NCI-H510A treated with DMSO at 0.1 percent for 48 hours (cell line): ENCODE data around the gene NUP214.

Experiments
- DNase-seq: peaks from one replicate; lab custom pipeline; 2025; lab: John Stamatoyannopoulos, UW

Gene NUP214

DNA sequence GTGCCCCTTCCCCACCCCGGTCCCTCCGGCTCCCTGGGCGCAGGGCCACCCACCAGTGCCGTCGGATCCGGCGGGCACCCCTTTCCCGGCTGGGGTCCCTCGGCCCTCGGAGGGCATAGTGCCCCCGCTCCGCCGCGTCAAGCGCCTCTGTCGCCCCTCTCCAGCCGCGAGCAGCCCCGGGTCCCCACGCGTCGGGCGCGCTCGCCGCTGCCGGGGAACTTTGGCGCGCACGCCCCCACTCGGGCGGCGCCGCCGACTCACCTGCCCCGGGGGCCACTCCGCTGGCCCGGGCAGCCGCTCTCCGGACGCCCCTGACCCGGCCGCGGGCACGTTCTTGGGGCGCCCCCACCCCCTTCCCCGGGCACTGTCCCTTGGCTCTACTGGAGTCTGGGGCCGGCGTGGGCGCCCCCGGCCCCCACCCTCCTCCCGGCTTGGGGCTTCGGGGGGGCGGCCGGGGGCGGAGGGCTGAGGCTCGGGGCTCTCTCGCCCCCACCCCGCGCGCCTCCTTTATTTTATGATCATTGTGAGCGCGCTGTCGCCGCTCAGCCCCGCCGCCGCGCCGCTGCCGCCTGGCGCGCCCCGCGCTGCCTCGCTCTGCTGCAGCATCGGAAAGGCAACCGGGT is 152.0 kb downstream of the NUP214 start:
- DNase-seq, result no peak

DNA sequence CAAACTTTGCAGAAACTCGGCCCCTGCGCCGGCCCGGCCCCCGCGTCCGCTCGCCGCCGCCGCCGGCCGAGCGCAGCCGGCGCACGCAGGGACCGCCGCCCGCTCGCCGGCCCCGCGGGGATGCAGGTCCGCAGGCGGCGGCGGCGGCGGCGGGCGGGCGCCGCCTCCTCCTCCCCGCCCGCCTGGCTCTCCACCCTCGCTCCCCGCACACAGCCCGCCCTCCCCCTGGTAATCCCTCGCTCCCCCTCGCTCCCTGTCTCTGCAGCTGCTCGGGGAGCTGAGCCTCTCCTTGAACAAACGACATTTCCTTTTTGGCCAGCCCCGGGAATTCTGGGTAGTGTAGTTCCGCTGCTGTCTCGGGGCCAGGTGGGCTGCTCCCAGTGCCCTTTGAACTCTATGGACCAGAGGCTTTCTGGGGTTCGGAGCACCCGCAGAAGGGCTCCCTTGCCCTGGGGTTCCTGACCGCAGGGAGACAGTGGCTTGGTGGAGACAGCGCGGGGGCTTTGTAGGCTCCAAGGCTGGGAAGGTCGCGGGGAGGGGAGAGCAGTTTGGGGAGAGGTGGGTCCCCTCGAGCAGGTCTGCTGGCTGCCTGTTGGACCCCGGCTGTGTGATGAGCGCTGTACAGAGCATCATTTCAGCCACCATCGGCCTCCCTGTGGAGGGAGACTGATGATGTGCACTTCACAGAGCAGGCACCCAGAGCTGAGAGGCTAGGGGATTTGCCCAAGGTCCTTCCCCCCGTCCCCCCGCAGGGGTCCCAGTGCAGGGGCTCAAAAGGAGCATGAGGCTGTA is 152.7 kb downstream of the NUP214 start:
- DNase-seq, result peak; percentile 96

GRCh38 chr9:131278702-131279111 is 153.3 kb downstream of the NUP214 start:
- no peak for DNase-seq

DNA sequence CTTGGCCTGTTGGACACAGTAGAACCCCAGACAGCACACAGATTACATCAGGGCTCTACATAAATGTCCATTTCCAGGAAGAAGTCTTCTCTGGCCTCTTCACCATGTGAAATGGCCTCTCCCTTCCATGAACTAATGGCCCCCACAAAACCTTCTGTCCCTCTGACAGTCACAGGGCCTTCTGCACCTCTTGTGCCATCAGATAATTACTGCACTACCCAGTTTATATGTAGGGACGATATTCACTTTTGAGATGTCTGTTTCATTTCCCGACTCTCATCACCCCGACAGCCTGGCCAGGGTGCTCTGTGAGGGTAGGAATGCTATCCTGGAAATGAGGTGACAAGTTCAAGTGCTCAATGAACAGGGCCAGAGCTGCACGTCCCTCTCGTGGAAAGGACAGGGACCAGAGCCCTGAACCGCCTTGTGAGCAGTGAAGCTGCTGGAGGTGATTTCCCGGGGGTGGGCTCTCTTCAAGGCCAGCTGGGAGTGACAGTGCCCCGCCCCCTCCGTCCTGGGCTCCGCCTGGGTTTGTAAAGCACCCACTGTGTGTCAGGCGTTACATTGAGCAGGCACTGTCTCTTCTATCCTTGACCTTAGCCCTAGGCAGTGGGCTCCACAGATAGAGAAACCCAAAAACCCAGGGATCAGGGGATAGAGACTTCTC is 153.9 kb downstream of the NUP214 start:
- no peak for DNase-seq

- DNase-seq, result no peak
Observed at GRCh38 chr9:131279863-131280570, 154.6 kb downstream of the NUP214 start.

GRCh38 chr9:131280660-131281059 is 155.3 kb downstream of the NUP214 start:
- DNase-seq, result no peak

- no peak for DNase-seq
Observed at GRCh38 chr9:131281119-131281965, 156.0 kb downstream of the NUP214 start.

DNA sequence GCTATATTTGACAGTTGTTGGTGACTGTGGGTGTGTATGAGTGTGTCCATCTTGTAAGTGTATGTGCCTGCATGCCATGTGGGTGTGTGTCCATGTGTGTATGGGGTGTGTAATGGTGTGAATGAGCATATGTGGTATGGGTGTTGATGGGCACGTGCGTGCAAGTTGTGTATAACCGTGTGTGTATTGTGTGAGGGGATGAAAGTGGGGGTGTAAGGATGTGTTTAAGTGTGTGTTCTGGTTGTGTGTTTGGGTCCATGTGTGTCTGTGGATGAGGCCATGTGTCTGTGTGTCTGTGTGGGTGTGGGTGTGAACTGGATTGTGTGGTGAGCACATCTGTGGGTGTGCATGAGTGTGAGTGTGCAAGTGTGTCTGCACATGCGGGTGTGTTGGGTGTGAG is 156.8 kb downstream of the NUP214 start:
- DNase-seq, result no peak

- DNase-seq, result no peak
Observed at GRCh38 chr9:131282688-131283422, 157.5 kb downstream of the NUP214 start.
